Subcutaneous adipose tissue (tissue), 4 donors: ENCODE measurements around the gene JAGN1. TPM values are rescaled to one million over a fixed set of nuclear protein-coding genes. Genes with fewer than 3 reads are reported as not detected.

Source experiments
- total RNA-seq, 4 donors: library from RNA; depleted of rRNA; stranded (reverse); fragments of >200 nt; gene quantifications; one replicate each; pipeline ENCODE4 v1.1.0, GENCODE V29; 2016
- TF ChIP-seq, protein P1 (sequence below): fragments of 450-650 bp; IDR thresholded peaks from one replicate; pipeline ENCODE4 v1.5.1; 2016; ENCODE audit warnings: low read depth, mild to moderate bottlenecking, control low read depth, antibody characterized with exemption, moderate library complexity

Gene JAGN1
- total RNA-seq, 4 donors from 2014 or later = 53.7 to 83.8 (median 60.2) TPM

DNA sequence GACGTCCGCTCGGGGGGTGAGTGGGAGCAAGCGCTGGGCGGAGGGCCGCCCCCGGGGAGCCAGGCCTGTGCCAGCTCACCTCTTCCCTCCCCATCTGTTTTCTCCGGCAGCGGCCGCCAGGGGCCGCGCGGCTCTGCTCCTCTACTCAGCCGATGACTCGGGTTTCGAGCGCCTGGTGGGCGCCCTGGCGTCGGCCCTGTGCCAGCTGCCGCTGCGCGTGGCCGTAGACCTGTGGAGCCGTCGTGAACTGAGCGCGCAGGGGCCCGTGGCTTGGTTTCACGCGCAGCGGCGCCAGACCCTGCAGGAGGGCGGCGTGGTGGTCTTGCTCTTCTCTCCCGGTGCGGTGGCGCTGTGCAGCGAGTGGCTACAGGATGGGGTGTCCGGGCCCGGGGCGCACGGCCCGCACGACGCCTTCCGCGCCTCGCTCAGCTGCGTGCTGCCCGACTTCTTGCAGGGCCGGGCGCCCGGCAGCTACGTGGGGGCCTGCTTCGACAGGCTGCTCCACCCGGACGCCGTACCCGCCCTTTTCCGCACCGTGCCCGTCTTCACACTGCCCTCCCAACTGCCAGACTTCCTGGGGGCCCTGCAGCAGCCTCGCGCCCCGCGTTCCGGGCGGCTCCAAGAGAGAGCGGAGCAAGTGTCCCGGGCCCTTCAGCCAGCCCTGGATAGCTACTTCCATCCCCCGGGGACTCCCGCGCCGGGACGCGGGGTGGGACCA is 42.6 kb downstream of the JAGN1 start:
- TF ChIP-seq, protein P1, sequence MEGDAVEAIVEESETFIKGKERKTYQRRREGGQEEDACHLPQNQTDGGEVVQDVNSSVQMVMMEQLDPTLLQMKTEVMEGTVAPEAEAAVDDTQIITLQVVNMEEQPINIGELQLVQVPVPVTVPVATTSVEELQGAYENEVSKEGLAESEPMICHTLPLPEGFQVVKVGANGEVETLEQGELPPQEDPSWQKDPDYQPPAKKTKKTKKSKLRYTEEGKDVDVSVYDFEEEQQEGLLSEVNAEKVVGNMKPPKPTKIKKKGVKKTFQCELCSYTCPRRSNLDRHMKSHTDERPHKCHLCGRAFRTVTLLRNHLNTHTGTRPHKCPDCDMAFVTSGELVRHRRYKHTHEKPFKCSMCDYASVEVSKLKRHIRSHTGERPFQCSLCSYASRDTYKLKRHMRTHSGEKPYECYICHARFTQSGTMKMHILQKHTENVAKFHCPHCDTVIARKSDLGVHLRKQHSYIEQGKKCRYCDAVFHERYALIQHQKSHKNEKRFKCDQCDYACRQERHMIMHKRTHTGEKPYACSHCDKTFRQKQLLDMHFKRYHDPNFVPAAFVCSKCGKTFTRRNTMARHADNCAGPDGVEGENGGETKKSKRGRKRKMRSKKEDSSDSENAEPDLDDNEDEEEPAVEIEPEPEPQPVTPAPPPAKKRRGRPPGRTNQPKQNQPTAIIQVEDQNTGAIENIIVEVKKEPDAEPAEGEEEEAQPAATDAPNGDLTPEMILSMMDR = no peak

DNA sequence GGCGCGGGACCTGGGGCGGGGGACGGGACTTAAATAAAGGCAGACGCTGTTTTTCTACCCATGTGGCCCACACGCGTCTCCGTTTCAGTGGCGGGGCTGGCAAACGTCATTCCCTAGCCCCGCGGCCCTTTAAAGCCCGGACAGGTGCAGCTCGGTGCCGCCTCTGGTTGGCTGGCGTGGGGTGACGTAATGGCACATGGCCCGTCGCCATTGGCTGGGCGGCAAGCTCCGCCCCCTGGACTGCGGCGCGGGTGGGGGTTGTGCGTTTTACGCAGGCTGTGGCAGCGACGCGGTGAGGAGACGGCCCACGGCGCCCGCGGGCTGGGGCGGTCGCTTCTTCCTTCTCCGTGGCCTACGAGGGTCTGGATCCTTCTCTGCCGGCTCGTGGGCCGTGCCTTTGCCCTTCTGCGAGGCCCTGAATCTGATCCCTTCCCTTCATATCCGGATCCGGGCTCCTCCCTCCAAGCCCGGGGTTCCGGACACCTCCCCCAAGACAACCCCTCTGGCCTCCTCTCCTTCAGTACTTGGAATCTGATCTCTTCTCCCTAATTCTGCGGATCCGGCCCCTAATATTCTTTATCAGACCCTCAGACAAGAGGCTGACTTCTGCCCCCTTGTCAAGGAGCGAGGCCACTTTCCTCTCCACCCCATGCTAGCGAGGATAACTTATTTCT is 43.3 kb downstream of the JAGN1 start, which contains the start of gene CRELD1:
Gene CRELD1, plus strand, starts transcription at position 274 of the 674 bp plus-strand sequence. CDS start 605 bp downstream, outside the sequence.
- TF ChIP-seq, protein P1 = no peak

DNA sequence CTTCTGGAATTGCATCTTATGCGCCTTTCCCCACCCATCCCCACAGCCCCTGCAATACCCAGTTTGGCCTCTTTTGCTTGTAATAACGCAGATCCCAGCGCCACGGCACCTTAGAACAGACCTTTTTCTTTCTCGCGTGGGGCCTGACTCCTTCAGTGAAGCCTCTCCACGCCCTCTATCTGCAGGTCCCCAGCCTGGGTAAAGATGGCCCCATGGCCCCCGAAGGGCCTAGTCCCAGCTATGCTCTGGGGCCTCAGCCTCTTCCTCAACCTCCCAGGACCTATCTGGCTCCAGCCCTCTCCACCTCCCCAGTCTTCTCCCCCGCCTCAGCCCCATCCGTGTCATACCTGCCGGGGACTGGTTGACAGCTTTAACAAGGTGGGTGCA is 43.8 kb downstream of the JAGN1 start:
- TF ChIP-seq, protein P1 = no peak

DNA sequence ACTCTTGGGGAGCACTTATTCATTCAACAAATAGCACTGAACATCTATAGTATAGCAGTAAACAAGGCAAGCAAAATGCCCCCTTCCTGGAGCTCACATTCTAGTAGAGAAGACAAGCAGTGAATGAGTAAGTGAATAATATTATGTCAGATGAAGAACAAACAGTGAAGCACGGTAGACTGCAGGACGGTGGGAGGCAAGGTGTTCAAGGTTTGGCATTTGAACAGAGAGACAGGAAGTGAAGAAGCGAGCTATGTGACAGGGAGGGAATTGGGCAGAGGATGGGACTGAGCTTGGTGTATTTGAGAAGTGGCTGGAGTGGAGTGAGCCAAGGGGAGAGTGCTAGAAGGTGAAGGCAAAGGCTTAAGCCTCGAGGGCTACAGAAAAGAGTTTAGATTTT is 44.6 kb downstream of the JAGN1 start:
- TF ChIP-seq, protein P1 = no peak

DNA sequence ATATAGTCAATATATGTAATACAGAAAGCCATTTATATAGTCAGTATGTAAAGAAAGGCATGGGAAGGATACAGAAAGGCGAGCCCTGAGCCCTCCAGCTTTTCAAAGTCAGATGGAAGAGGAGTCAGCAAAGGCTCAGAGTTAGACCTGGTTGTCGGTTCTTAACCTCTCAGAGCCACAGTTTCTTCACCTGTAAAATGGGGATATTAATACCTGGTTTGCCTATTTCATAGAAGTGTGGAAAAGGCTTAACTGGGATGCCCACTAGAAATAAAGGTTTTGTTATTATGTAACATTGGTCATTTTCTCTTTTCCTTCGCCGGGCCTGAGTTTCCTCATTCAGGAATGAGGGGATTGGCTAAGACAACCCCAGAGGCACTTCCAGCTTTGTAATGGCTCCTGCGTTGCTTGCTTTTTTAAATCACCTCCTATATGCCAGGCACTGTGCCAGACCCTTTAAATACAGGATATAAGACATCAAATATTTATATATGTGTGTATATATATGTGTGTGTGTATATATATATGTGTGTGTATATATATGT is 45.6 kb downstream of the JAGN1 start:
- TF ChIP-seq, protein P1 = no peak

DNA sequence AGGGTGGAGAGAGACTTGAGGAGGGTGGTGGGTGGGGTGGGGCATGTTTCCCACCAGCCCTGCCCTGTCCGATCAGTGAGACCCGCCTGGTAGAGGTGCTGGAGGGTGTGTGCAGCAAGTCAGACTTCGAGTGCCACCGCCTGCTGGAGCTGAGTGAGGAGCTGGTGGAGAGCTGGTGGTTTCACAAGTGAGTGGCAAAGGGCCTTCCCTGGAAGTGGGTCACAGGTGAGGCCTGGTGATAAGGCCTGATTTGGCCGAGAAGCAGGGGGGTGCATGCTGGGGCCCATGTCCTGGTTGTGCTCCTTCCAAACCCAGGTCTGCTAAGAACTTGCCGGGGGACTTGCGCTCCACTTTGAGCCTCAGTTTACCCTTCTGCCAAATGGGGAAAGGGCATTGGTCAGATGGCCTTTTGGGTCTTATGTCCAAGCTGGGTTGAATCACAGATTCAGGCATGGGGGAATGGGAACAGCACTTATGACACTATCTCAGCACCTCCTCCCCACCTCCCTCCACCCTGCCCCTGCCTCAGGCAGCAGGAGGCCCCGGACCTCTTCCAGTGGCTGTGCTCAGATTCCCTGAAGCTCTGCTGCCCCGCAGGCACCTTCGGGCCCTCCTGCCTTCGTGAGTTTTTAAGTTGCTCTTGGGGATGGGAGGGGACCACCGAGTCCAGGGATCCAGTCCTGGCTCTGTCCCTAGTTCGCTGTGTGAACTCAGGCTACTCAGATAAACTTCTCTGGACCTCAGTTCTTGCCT is 47.3 kb downstream of the JAGN1 start:
- TF ChIP-seq, protein P1 = no peak
